Measurements from ENCODE around the gene NSRP1.
A peak's percentile ranks its signal among the peaks of the same experiment; 100 is the strongest.
"Not testable (repeated sequence)": the region's sequence is repeated elsewhere in the genome, so short reads cannot be mapped to it uniquely, and the experiment has no call there.

NSRP1 gene

GRCh38 chr17:30187573-30187972, 71.0 kb downstream of the NSRP1 start:
- DNase-seq (ENCODE audit: low read depth), result peak; percentile 27

GRCh38 chr17:30188211-30188939, 71.8 kb downstream of the NSRP1 start:
- DNase-seq (ENCODE audit: low read depth), result peak; percentile 17

- DNase-seq (ENCODE audit: low read depth), result no peak
These were observed 74.5 kb downstream of the NSRP1 start for GRCh38 chr17:30191072-30191471.

- DNase-seq (ENCODE audit: low read depth), result no peak
These were observed 79.9 kb downstream of the NSRP1 start for GRCh38 chr17:30196504-30196903.

- DNase-seq (ENCODE audit: low read depth), result no peak
These were observed 80.8 kb downstream of the NSRP1 start for GRCh38 chr17:30197416-30197815.

GRCh38 chr17:30199600-30199999, 83.0 kb downstream of the NSRP1 start:
- no peak for DNase-seq (ENCODE audit: low read depth)

- no peak for DNase-seq (ENCODE audit: low read depth)
These were observed 83.5 kb downstream of the NSRP1 start for GRCh38 chr17:30200106-30200505.

GRCh38 chr17:30200656-30201055, 84.0 kb downstream of the NSRP1 start:
- DNase-seq (ENCODE audit: low read depth), result not testable (repeated sequence)

- no peak for DNase-seq (ENCODE audit: low read depth)
These were observed 86.9 kb downstream of the NSRP1 start for GRCh38 chr17:30203471-30203981.

GRCh38 chr17:30207655-30208054, 91.0 kb downstream of the NSRP1 start:
- no peak for DNase-seq (ENCODE audit: low read depth)

GRCh38 chr17:30208214-30208613, 91.6 kb downstream of the NSRP1 start:
- no peak for DNase-seq (ENCODE audit: low read depth)

- no peak for DNase-seq (ENCODE audit: low read depth)
These were observed 93.3 kb downstream of the NSRP1 start for GRCh38 chr17:30209930-30210329.

- no peak for DNase-seq (ENCODE audit: low read depth)
These were observed 93.8 kb downstream of the NSRP1 start for GRCh38 chr17:30210366-30210765.

- DNase-seq (ENCODE audit: low read depth), result no peak
These were observed 94.3 kb downstream of the NSRP1 start for GRCh38 chr17:30210901-30211300.

GRCh38 chr17:30211371-30211770, 94.8 kb downstream of the NSRP1 start:
- DNase-seq (ENCODE audit: low read depth), result no peak

GRCh38 chr17:30212750-30213149, 96.1 kb downstream of the NSRP1 start:
- DNase-seq (ENCODE audit: low read depth), result no peak

- DNase-seq (ENCODE audit: low read depth), result no peak
These were observed 100.4 kb downstream of the NSRP1 start for GRCh38 chr17:30217054-30217453.

- DNase-seq (ENCODE audit: low read depth), result no peak
These were observed 101.2 kb downstream of the NSRP1 start for GRCh38 chr17:30217746-30218245.

- DNase-seq (ENCODE audit: low read depth), result no peak
These were observed 102.2 kb downstream of the NSRP1 start for GRCh38 chr17:30218799-30219198.

GRCh38 chr17:30219315-30219714, 102.7 kb downstream of the NSRP1 start:
- no peak for DNase-seq (ENCODE audit: low read depth)

GRCh38 chr17:30219833-30220232, 103.2 kb downstream of the NSRP1 start:
- DNase-seq (ENCODE audit: low read depth), result no peak

- no peak for DNase-seq (ENCODE audit: low read depth)
These were observed 103.8 kb downstream of the NSRP1 start for GRCh38 chr17:30220414-30220813.

GRCh38 chr17:30221346-30221745, 104.7 kb downstream of the NSRP1 start:
- no peak for DNase-seq (ENCODE audit: low read depth)

- no peak for DNase-seq (ENCODE audit: low read depth)
These were observed 105.6 kb downstream of the NSRP1 start for GRCh38 chr17:30222251-30222650.
